KMS-11 (cell line): ENCODE measurements around the gene PTBP1.

Experiments
- H2AFZ ChIP-seq: fragments of 200-600 bp; sonication (generic); 2 replicates; pipeline ENCODE4 v1.6.1; 2016; ENCODE audit warnings: antibody characterized with exemption, mixed run types, low read depth
- H3K27ac ChIP-seq: fragments of 200-600 bp; sonication (generic); 2 replicates; pipeline ENCODE4 v1.6.1; 2016; ENCODE audit warnings: mild to moderate bottlenecking, mixed run types
- H3K27me3 ChIP-seq: fragments of 200-600 bp; sonication (generic); 2 replicates; pipeline ENCODE4 v1.6.1; 2017; ENCODE audit warnings: mild to moderate bottlenecking, low read depth, mixed run types, moderate library complexity; ENCODE audit not compliant: insufficient read depth
- H3K36me3 ChIP-seq: fragments of 200-600 bp; sonication (generic); 2 replicates; pipeline ENCODE4 v1.6.1; 2017; ENCODE audit warnings: mild to moderate bottlenecking, mixed run types; ENCODE audit not compliant: insufficient read depth
- H3K4me1 ChIP-seq: fragments of 200-600 bp; sonication (generic); 2 replicates; pipeline ENCODE4 v1.6.1; 2016; ENCODE audit warnings: mild to moderate bottlenecking, low read depth, mixed run types; ENCODE audit not compliant: poor library complexity, severe bottlenecking
- H3K4me2 ChIP-seq: fragments of 200-600 bp; sonication (generic); 2 replicates; pipeline ENCODE4 v1.7.0; 2016; ENCODE audit warnings: mild to moderate bottlenecking, mixed run types
- H3K4me3 ChIP-seq: fragments of 200-600 bp; sonication (generic); IDR thresholded peaks from 2 replicates; pipeline ENCODE4 v1.6.1; 2017; ENCODE audit warnings: low read depth, low read length, mixed read lengths; ENCODE audit not compliant: insufficient read depth
- H3K79me2 ChIP-seq: fragments of 200-600 bp; sonication (generic); 2 replicates; pipeline ENCODE4 v1.6.1; 2016; ENCODE audit warnings: low read depth, mixed run types; ENCODE audit not compliant: insufficient read depth
- H3K9ac ChIP-seq: fragments of 200-600 bp; sonication (generic); 2 replicates; pipeline ENCODE4 v1.6.1; 2016; ENCODE audit warnings: mild to moderate bottlenecking, mixed run types
- H4K20me1 ChIP-seq: fragments of 200-600 bp; sonication (generic); 2 replicates; pipeline ENCODE4 v1.6.1; 2016; ENCODE audit warnings: mild to moderate bottlenecking, mixed run types; ENCODE audit not compliant: insufficient read depth
- TF ChIP-seq, protein P1 (sequence below): fragments of 200-600 bp; sonication (generic); conservative IDR thresholded peaks from 2 replicates; pipeline ENCODE4 v1.6.1; 2017; ENCODE audit warnings: low read depth, mild to moderate bottlenecking, antibody characterized with exemption, low read length, moderate library complexity, mixed read lengths

PTBP1 gene

DNA sequence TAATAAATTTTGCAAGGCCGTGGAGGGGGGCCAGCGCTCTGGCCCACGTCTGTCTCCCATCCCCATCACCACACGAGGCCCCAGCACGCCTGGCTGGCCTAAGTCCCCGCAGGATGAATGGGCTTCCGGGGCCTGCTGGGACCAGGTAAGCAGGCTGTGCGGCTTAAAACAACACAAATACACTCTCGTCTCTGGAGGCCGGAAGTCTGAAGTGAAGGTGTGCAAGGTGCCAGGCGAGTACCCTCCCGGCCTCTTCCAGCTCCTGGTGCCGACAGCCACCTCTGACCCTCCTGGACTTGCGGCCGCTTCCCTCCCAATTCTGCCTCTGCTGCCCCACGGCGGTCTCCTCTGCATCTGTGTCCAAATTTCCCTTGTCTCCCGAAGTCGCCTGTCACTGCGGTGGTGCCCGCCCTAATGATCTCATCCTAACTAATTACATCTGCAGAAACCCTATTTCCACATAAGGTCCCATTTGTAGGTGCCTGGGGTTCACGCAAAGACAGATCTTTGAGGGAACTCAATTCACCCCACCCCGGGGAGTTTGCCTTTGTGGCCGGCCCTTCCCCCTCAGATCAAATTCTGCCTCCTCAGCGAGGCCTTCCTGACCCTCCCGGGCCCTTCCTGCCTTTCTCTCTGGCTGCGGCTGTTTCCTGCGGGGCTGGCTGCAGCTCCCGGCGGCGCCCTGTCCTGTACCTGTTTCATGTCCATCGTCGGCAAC, 8.1 kb upstream of the PTBP1 start:
- Histone ChIP-seq H3K27ac (no peak overlapping the region), H3K4me3 (no peak overlapping the region), H4K20me1 (no peaks in the 10 kb centered on the region), H3K36me3 (no peaks in the 10 kb centered on the region), H3K9ac (no peak overlapping the region), H2AFZ (no peak overlapping the region), H3K27me3 (no peaks in the 10 kb centered on the region), H3K79me2 (no peaks in the 10 kb centered on the region), H3K4me1 (no peaks in the 10 kb centered on the region), H3K4me2 (no peak overlapping the region)
- TF ChIP-seq, protein P1, sequence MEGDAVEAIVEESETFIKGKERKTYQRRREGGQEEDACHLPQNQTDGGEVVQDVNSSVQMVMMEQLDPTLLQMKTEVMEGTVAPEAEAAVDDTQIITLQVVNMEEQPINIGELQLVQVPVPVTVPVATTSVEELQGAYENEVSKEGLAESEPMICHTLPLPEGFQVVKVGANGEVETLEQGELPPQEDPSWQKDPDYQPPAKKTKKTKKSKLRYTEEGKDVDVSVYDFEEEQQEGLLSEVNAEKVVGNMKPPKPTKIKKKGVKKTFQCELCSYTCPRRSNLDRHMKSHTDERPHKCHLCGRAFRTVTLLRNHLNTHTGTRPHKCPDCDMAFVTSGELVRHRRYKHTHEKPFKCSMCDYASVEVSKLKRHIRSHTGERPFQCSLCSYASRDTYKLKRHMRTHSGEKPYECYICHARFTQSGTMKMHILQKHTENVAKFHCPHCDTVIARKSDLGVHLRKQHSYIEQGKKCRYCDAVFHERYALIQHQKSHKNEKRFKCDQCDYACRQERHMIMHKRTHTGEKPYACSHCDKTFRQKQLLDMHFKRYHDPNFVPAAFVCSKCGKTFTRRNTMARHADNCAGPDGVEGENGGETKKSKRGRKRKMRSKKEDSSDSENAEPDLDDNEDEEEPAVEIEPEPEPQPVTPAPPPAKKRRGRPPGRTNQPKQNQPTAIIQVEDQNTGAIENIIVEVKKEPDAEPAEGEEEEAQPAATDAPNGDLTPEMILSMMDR, result no peak

DNA sequence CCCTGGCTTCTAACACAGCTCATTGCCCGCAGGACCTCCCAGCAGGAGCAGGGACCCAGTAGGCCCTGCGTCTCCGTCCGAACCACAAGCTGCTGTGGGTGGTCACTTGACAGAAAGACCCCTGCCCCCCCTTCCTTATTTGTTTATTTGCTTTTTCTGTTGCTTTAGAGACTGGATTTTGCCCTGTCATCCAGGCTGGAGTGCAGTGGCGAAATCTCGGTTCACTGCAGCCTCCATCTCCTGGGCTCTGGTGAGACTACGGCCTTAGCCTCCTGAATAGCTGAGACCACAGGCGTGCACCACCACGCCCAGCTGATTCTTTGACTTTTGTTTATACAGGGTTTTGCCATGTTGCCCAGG, 7.6 kb upstream of the PTBP1 start:
- no peak overlapping the region for H3K27ac ChIP-seq
- H3K79me2 ChIP-seq, result no peaks in the 10 kb centered on the region
- H3K4me1 ChIP-seq, result no peaks in the 10 kb centered on the region
- no peaks in the 10 kb centered on the region for H3K27me3 ChIP-seq
- H3K36me3 ChIP-seq, result no peaks in the 10 kb centered on the region
- TF ChIP-seq, protein P1, result no peak
- no peak overlapping the region for H3K9ac ChIP-seq
- no peak overlapping the region for H2AFZ ChIP-seq
- no peaks in the 10 kb centered on the region for H4K20me1 ChIP-seq
- no peak overlapping the region for H3K4me2 ChIP-seq
- no peak overlapping the region for H3K4me3 ChIP-seq

DNA sequence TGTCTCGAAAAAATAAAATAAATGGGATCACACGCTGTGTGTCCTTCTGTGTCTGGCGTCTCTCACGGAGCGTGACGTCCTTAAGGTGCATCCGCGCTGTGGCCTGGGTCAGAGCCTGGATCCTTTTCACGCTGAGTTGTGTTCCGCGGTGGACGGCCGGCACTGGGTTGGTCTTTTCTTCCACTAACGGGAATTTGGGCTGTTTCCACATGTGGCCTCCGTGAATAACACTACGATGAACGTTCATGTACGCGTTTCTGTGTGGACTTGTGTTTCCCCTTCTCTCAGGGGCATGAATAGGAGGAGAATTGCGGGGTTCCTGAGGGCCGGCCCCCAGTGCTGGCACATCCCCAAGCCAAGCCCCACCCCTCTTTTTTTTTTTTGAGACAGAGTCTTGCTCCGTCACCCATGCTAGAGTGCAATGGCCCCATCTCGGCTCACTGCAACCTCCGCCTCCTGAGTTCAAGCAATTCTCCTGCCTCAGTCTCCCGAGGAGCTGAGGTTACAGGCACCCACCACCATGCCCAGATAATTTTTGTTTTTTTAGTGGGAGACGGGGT, 6.2 kb upstream of the PTBP1 start:
- Histone ChIP-seq H3K27ac (no peak overlapping the region), H4K20me1 (no peaks in the 10 kb centered on the region), H2AFZ (no peak overlapping the region), H3K79me2 (no peaks in the 10 kb centered on the region), H3K27me3 (no peaks in the 10 kb centered on the region), H3K36me3 (no peaks in the 10 kb centered on the region), H3K4me2 (no peak overlapping the region), H3K4me3 (no peak overlapping the region), H3K4me1 (no peaks in the 10 kb centered on the region), H3K9ac (no peak overlapping the region)
- TF ChIP-seq, protein P1, result no peak

DNA sequence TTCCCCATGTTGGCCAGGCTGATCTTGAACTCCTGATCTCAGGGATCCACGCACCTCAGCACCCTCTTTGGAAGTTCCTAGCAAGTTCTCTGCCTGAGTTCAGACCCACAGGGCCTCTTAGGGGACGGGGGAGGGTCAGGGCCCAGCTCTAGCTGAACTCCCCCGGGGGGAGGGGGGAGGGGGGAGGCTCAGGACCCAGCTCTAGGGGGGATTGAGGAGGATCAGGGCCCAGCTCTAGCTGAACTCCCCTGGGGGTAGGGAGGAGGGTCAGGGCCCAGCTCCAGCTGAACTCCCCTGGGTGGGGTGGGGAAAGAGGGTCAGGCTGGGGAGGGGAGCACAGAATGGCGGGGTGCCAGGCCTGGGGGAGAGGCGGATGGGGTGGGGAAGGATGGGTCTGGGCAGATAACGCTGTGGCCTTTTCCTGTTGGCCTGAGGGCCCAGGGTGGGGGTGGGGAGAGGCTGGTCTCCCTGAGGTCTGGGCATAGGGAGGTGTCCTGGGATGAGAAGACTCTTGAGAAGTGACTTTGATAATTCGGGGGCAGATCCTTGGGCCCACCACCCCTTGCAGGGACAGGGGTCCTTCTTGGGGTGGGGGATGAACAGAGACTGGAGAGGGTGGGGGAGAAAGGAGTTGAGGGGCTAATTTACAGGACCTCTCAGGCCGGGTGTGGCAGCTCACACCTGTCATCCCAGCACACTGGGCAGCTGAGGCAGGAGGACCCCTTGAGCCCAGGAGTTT, 5.5 kb upstream of the PTBP1 start:
- no peaks in the 10 kb centered on the region for H3K4me1 ChIP-seq
- H3K4me3 ChIP-seq, result no peak overlapping the region
- H3K27me3 ChIP-seq, result no peaks in the 10 kb centered on the region
- no peak overlapping the region for H3K4me2 ChIP-seq
- H2AFZ ChIP-seq, result no peak overlapping the region
- H3K27ac ChIP-seq, result no peak overlapping the region
- H3K36me3 ChIP-seq, result no peaks in the 10 kb centered on the region
- H3K79me2 ChIP-seq, result no peaks in the 10 kb centered on the region
- TF ChIP-seq, protein P1, result no peak
- no peak overlapping the region for H3K9ac ChIP-seq
- no peaks in the 10 kb centered on the region for H4K20me1 ChIP-seq
